DLD1 (cell line): ENCODE data around the gene MACO1.

Experiments
- in situ Hi-C: cut with HindIII; loops from 2 replicates; pipeline ENCODE4 v1.10.0; 2017; ENCODE audit warnings: low sequenced_read_pairs

Gene MACO1

DNA sequence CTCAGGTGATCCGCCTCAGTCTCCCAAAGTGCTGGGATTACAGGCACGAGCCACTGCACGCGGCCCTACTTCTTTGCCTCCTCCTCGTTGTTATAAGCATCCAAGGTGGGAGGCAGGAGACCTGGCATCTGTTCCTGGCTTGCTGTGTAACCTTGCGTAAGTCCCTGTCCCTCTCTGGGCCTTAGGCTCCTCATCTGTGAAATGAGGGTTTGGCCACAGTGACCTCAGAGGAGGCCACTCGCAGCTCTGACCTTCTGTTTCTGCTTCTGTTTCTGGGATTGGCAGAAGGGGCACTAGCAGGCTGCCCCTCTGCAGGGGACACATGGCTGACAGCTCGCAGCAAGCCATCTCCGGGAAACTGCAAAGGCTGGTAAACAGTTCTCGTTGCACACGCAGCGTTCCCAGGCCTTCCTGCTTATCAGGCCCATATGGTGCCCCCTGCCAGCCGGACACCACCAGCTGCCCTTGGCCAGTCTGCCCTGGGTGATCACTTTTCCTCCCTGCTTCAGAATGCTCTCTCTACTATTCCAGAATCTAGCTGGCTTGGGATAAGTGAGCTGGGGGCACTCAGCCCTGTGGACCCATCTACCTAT, 110.1 kb downstream of the MACO1 start:
- in situ Hi-C loops: no loop called here

DNA sequence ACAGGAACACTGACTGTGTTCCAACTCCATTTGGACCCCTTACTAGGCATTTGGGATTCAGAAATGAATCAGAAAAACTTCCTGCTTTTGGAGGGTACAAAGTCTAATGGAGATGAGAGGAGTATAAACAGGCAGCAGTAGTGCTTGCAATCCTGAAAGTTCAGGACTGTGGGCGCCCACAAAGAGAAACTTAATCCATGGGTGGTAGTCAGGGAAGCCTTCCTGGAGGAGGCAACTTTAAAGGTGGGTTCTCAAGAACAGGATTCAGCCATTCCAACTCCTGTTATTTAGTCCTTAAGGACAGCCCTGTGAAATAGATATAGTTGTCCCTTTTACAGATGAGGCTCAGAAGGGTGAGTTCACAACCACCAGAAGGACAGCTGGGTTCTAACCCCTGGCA, 110.7 kb downstream of the MACO1 start:
- in situ Hi-C loops: no loop called here

DNA sequence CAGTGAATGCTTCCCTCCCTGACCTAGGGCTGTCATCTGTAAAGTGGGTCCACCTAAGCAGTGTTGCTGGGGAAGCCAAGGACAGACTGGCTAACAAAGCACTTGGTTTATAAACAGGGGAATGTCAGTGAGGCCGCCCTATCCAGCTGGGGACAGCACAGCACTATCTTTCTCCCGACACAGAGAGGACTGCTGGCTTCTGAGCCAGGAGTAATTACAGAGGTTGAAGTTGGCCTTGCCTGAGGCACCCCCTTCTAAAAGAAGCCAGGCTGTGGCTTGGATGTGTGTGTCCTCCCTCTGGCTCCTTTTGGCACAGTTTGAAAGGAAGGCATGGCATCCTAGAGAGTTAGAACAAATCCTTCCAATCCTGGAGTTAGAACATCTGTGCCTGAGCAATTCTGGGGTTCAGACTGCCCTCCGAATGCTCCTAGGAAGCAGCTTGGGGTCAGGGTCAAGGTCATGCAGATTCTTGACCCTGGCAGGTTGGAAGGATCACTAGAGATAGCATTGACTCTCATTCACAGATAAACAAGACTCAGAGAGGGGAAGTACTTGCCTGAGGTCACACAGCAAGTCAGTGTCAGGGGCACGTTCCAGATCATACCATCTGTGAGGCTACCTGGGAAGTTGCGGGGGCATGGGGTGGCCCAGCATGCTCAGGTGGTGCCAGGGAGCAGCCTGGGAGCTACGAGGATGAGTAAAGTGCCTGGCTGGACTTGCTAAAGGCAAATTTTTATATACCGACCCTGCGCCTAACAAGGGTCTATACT, 111.4 kb downstream of the MACO1 start:
- in situ Hi-C loops: no loop called here

DNA sequence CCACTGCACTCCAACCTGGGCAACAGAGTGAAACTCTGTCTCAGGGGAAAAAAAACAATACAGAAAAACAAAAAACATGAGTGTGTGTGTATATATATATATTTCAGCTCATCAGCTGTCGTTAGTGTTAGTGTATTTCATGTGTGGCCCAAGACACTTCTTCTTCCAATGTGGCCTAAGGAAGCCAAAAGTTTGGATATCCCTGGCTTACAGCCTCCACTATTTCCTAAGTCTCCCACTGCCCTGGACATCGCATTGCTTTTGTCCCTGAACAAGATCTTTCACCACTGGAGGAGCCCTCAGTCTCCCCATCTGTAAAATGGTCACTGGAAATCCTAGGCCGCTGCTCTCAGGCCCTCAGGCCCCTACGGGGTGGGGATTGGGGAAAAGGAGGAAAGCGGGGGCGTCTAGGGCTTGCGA, 112.3 kb downstream of the MACO1 start:
- in situ Hi-C loops: no loop called here

DNA sequence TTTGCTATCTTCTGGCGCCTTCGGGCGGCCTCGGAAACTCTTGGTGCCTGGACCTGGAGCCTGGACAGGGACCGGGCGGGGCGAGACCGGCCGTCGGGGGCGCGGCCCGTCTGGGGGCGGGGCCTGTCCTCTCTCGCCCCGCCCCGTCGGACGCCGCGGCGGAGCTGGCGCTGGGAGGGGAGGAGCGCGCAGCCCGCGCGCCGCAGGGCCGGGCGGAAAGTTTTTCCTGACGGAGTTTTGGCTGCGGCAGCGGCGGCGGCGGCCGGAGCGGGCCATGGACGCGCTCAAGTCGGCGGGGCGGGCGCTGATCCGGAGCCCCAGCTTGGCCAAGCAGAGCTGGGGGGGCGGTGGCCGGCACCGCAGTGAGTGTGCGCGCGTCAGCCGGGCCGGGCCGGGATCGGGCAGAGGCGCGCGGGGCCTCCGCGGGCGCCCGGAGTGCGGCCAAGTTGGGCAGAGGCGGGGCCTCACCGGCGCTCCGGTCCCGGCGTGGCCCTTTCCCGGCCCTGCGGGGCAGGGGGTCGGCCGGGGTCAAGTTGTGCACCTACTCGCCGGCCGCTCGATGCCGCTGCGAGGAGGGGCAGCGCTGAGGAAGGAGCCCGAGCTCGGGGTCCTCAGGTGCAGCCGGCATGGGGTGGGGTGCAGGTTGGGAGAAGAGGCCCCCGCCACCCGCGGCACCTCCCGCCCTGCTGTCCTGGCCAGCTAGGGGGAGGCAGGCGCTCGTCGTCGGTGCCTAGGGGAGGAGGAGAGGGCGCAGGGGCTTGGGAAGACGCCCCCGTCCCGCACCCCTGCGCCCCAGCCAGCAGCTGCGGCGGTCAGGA, 112.9 kb downstream of the MACO1 start, which contains the start of gene LDLRAP1:
Gene LDLRAP1 (plus strand): TSS at position 182 of the 818 bp plus-strand sequence. CDS start 93 bp downstream, at position 275.
- in situ Hi-C loops: no loop called here

DNA sequence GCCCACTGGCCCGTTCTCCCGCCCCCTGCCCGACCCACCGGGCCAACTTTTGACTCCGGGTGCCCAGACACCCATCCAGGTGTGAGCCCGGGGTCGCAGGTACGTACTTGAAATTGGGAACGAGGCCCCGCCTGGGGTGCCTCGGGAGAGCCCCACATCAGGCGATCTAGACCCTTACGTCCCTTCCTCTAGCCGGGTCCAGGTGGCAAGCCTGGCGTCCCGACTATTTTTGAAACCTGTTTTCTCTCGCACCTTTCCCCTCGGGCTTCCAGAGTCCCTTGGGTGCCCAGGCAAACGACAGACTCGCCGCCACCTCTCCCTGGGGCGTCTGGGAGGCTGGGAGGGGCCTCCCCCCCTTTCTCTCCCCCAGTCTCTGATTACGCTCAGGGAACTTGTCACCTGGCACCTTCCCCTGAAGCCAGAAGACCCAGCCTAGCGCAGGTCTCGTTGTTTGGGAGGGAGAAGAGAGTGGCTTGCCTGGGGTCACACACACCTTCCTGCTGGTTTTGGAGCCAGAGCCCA, 113.6 kb downstream of the MACO1 start:
- in situ Hi-C loops: no loop called here

DNA sequence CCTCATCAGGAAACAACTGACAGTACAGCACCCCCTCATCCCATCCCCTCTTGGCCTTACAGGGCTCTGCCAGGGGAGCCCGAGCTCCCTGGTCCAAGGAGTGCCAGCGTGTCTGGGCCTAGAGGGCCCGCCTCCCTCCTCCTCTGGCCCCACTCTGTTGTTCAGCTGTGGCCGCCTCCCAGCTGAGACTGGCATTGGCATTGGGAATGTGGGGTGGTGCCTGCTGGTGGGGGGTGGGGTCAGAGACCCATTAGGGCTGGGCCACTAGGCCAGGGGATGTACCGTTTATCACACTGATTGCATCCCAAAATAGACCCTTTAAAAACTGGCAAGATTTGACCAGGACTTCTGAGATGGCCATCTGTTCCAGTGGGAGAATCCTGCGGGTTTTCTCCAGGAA, 114.1 kb downstream of the MACO1 start:
- in situ Hi-C loops: no loop called here

DNA sequence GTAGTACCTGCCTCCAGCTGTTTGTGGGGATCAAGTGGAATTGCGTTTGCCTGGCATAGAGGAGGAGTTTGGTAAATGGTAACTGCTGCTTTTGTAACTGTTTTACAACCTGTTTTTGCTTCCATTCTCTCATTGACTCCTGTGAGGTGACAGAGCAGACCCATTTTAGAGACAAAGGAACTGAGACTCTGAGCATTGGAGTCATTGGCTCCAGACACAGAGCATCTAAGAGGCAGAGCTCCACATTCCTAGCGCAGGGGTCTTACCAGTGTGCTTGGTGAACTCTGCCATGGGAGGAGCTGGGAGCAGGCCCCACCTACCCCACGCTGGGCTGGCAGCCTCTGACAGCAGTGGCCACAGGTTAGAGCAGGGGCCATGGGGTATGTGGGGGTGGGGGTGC, 115.1 kb downstream of the MACO1 start:
- in situ Hi-C loops: no loop called here

DNA sequence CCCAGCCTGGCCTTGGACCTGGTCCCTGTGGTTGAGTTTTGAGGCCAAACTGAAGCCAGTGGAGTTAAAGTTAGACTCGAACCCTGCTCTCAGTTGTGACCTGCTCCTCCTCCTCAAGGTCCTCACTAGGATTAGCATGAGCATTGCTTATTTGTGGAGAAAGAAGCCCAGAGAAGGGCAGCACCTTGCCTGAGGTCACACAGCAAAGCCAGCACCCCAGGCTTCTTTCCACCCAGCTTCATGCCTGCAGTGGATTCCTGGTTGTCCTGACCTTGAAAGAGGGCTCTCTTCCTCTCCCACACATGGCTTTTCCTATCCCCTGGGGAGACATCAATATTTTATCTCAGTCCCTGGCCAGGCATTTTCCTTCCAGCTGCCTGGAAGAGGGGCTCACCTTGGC, 115.5 kb downstream of the MACO1 start:
- in situ Hi-C loops: no loop called here

DNA sequence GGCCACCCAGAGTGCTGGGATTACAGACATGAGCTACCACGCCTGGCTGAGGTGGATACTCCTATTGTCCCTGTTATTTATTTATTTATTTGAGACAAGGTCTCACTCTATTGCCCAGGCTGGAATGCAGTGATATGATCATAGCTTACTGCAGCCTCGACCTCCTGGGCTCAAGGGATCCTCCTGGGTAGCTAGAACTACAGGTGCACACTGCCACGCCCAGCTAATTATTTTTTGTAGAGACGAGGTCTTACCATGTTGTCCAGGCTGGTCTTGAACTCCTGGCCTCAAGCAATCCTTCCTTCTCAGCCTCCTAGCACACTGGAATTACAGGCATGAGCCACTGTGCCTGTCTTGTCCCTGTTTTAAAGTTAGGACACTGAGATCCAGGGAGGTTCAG, 117.9 kb downstream of the MACO1 start:
- in situ Hi-C loops: no loop called here

DNA sequence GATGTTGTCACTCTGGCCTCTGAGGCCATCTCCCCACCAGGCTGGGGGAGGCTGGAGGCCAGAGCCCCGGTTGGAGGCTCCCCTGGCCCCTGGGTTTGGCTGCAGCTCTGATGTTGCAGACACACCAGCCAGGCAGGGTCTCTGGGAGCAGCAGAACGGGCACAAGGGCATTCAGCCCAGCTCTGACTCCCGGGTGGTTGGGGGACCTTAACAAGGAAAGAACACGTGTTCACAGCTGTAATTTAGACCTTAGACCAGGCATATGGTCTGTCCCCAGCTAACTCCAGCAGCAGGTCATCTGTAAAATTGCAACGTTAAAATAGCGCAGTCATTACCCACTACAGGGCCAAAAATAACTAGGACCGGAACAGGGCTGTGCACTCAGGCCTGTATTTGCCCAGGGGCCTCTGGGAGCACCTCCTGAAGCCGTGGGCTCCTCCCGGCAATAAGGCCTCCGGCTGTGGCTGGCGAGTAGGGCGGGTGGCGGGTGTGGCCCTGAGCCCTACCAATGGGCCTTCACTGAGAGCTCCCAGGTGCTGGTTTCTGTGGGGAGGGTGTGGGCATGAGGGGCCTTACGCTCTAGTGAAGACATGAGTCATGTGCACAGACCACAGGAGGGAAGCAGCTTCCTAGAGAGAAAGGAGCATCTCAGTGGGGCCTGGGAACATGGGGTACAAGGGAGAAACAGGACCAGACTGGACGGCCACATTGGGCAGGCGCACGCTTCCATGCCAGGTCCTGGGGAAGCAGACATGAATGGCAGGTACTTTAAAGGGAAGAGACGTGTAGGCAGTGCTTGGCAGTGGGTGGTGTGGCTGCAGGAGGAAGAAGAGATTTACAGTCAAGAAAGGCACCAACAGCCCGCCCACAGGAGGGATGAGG, 118.8 kb downstream of the MACO1 start:
- in situ Hi-C loops: no loop called here
